HG03442 (cell line): ENCODE measurements around the gene PSMB8.
A peak's percentile ranks its signal among the peaks of the same experiment; 100 is the strongest.
"Not testable (repeated sequence)": the region's sequence is repeated elsewhere in the genome, so short reads cannot be mapped to it uniquely, and the experiment has no call there.

ENCODE experiments used
- ATAC-seq: cut with Tn5 transposase; IDR thresholded peaks from one replicate; pipeline ENCODE4 v1.9.1; 2021; ENCODE audit warnings: mild to moderate bottlenecking, moderate library complexity; ENCODE audit not compliant: unreplicated experiment

PSMB8 gene

GRCh38 chr6:32843979-32844838 is at the start of gene PSMB8:
PSMB8 (minus strand) TSS chr6:32844047; CDS start chr6:32843996, 51 bp downstream.
- peak; percentile 72 for ATAC-seq

- no peak for ATAC-seq
These were observed 47.0 kb upstream of the PSMB8 start for GRCh38 chr6:32890831-32891230.

DNA sequence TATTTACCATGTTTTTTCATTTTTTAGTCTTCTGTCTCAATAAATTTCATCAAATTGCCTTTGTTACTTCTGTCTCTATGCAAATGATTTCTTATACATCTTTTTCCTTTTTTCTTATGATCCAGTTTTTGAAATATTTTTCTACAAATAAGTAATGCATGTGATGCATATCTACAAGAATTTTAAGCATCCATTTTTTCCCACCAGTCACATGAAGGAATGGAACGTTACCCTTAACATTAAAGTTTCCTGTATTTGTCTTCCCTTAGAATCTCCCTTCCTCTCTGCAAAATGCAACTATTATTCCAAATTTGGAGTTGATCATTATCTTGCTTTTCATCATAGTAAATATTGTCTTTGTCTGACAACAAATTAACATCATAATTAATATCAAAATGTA is 45.7 kb upstream of the PSMB8 start:
- ATAC-seq: no peak

DNA sequence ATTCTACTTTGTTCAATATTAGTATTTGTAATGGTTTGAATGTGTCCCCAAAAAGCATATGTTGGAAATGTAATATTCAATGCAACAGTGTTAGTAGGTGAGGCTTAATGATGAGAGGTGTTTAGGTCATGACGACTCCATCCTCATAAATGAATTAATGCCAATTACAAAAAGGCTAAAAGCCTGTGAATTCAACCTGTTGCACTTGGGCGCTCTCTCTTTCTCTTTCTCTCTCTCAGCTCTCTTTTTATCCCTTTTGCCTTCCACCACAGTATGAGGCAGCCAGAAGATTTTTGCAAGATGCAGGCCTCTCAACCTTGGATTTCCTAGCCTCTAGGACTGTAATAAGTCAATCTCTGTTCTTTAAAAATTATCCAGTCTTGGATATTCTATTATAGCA is 44.7 kb upstream of the PSMB8 start:
- no peak for ATAC-seq

DNA sequence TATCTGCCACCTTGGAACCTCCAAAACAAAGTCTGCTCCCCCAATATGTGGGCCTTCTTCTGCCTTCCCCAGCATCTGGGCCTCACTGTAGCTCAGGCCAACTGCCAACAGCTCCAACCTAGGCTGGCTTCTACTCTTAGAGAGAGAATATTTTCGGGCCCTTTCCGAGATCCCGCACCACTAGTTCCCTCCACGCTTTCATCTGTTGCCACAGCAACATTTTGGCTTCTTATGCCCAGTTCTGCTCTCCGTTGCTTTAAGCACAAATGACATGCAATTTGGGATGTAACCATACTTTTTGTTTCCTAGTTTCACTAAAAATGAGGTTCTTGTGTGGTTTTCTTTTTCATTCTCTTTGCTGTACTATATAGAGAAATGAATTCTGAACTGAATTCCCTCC is 43.8 kb upstream of the PSMB8 start:
- ATAC-seq: no peak

DNA sequence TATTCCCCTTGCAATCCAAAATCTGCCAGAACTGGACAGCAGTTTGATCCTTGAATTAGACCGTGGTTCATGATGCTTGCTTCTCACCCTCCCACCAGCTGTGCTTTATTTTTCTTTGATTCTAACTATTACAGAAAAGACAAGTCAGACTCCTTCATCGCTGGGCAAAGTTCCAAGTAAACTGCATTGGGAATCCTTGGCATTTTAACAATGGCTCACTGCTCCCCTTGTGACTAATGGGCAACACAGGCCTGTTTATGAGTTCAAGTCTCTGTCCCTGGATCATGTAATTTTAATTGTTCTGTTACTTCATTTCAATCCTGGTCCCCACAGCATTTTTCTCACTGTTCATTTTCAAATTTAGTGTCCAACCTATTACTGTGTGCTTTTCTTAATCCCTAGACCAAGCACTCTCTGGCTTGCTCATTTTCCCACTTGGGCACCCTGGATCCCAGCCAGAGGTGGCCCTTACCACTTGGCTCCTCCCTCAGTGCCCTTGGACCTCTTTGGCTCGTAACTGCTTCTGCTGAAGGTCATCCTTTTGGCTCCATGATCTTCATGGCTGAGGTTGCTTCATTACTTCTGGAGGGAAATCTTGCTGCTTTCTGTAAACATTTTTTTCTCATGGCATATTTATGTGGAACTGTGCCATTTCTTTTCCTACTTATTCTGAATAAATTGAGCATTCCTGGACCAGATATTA is 43.0 kb upstream of the PSMB8 start:
- no peak for ATAC-seq

DNA sequence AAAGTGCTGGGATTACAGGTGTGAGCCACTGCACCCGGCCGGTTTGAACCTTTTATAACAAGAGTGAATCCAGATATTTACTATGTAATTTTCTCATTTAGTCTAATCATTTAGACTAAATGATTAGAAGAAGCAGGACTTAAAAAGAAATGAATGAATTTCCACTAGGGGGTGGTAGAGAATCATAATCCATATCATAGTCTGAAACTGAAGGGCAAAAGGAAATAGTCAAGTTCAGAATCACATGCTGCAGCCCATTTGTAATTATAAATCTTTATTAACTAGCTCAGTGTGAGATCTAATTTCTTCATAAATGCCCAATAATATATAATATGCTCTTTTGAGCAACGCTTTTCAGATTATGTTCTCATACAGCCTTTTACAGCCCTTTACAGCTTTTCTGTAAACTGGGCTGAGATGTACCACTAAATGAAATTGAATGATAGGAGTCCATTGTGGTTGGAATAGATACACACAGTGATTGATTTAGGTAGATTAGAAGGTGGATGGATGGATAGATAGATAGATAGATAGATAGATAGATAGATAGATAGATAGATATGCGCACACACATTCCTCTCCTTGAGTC is 41.9 kb upstream of the PSMB8 start:
- ATAC-seq: no peak

- no peak for ATAC-seq
These were observed 39.9 kb upstream of the PSMB8 start for GRCh38 chr6:32883789-32884188.

- ATAC-seq: no peak
These were observed 39.0 kb upstream of the PSMB8 start for GRCh38 chr6:32882879-32883250.

GRCh38 chr6:32880962-32881361 is 37.1 kb upstream of the PSMB8 start:
- not testable (repeated sequence) for ATAC-seq

DNA sequence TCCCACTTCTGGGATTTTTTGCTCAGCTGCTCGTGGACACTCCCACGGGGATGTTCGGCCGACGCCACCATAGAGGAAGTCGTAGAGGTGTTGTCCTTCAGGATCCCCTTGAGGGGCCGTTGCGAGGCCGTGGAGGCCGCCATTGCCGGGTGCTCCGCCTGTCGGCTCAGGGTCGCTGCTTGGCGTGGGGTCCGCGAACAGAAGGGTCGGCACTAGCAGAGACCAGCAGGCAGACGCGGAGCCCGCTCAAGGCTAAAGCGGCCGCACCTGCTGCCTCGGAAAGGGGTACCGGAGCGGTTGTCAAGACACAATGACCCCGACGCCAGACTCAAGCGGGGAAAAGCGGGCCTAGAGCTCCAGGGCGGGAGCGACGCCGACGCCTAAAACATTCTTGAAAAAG is 35.8 kb upstream of the PSMB8 start:
- ATAC-seq: no peak

- ATAC-seq: no peak
These were observed 32.8 kb upstream of the PSMB8 start for GRCh38 chr6:32876603-32877002.

DNA sequence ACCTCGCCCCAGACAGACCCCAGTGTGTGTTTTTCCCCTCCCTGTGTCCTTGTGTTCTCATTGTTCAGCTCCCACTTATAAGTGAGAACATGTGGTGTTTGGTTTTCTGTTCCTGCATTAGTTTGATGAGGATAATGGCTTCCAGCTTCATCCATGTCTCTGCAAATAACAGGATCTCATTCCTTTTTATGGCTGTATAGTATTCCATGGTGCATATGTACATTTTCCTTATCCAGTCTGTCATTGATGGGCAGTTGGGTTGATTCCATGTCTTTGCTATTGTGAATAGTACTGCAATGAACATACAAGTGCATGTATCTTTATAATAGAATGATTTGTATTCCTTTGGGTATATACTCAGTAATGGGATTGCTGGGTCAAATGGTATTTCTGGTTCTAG is 30.1 kb upstream of the PSMB8 start:
- not testable (repeated sequence) for ATAC-seq

GRCh38 chr6:32868257-32868788 is 24.5 kb upstream of the PSMB8 start:
- no peak for ATAC-seq

GRCh38 chr6:32867554-32868256 is 23.9 kb upstream of the PSMB8 start:
- no peak for ATAC-seq

DNA sequence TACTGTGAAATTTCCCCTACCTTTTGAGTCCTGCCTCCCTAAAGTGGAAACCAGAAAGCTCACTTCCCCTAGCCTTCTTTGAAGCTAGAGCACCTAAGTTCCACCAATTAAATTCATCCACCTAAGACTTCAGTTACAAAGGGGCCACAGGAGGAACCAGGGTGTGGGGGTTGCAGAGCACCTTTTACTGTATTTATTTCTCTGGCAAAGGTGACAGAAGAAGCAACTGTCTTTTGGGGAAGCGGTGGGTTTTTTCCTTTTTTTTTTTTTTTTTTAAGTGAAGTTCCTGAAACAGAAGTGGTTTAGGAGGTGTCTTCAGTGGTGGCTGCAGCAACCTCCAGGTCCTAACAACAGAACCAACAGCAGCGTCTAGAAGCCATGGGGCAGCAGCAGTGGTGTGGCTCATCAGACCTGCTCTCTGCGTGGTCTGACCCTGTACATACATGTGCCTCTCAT is 23.2 kb upstream of the PSMB8 start:
- ATAC-seq: no peak

GRCh38 chr6:32865724-32866443 is 22.0 kb upstream of the PSMB8 start:
- ATAC-seq: no peak

DNA sequence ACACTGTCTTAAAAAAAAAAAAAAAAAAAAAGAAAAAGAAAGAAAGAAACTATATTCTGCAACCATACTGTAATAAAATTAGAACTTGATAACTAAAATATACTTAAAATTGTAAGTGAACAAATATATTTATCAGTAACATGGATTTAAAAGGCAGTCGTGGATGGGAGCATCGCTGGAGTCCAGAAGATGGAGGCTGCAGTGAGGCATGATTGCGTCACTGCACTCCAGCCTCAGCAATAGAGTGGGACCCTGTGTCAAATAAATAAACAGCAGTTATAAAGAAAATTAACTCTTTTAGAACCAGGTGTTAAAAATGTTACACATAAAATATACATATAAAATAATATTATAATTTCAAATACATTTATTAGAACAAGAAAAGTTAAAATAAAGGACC is 18.9 kb upstream of the PSMB8 start:
- ATAC-seq: no peak

DNA sequence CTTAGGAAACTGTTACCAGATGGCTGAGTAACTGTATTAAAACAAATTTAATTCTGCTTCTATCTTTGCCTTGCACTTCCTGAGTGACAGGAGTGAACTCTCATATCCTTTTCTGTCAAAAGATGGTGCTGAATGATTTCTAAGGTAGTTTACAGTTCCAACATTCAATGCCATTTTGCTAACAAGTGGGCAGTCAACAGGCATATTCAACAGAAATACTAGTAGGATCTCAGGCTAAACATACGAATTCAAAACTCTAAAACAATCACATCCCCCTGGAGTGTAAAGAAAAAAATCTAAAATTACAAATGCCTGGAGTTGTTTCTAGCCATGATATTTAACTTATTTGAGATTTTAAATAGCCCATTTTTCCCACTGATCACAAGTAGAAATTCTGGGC is 16.8 kb upstream of the PSMB8 start:
- no peak for ATAC-seq

GRCh38 chr6:32858194-32858593 is 14.3 kb upstream of the PSMB8 start:
- no peak for ATAC-seq
